ENCODE measurements around the gene PTGS1. TPM values are rescaled to one million over a fixed set of nuclear protein-coding genes. Genes with fewer than 3 reads are reported as not detected.
"Not testable (repeated sequence)": the region's sequence is repeated elsewhere in the genome, so short reads cannot be mapped to it uniquely, and the experiment has no call there.

Gene PTGS1
- total RNA-seq, 1 donor from 2014 or later = 0.45 TPM

GRCh38 chr9:122347348-122348287 is 23.2 kb upstream of the PTGS1 start:
- intact Hi-C loops (cut with micrococcal nuclease) = loop anchor here (5.0 kb wide), 1 partner anchor 80 kb away; no protein-coding TSS in a partner anchor

- intact Hi-C loops (cut with micrococcal nuclease) = loop anchor here (5.0 kb wide), 1 partner anchor 81 kb away; no protein-coding TSS in a partner anchor
Observed at GRCh38 chr9:122348288-122348777, 22.5 kb upstream of the PTGS1 start.

- intact Hi-C loops (cut with micrococcal nuclease) = loop anchor here (5.0 kb wide), 1 partner anchor 81 kb away; no protein-coding TSS in a partner anchor
Observed at GRCh38 chr9:122348791-122349190, 22.0 kb upstream of the PTGS1 start.

- intact Hi-C loops (cut with micrococcal nuclease) = loop anchor here (5.0 kb wide), 1 partner anchor 82 kb away; no protein-coding TSS in a partner anchor
Observed at GRCh38 chr9:122349201-122349600, 21.6 kb upstream of the PTGS1 start.

GRCh38 chr9:122350577-122351355 is 20.1 kb upstream of the PTGS1 start:
- intact Hi-C loops (cut with micrococcal nuclease) = loop anchor here (1.0 to 5.0 kb wide), 4 partner anchors 112 to 460 kb away; no protein-coding TSS in a partner anchor

- intact Hi-C loops (cut with micrococcal nuclease) = loop anchor here (5.0 kb wide), 1 partner anchor 108 kb away; no protein-coding TSS in a partner anchor
Observed at GRCh38 chr9:122354536-122355199, 16.2 kb upstream of the PTGS1 start.

- intact Hi-C loops (cut with micrococcal nuclease) = no loop called here
Observed at GRCh38 chr9:122355336-122355875, 15.4 kb upstream of the PTGS1 start.

- intact Hi-C loops (cut with micrococcal nuclease) = no loop called here
Observed at GRCh38 chr9:122356627-122357026, 14.2 kb upstream of the PTGS1 start.

GRCh38 chr9:122360891-122361290 is 9.9 kb upstream of the PTGS1 start:
- intact Hi-C loops (cut with micrococcal nuclease) = no loop called here

- intact Hi-C loops (cut with micrococcal nuclease) = not testable (repeated sequence)
Observed at GRCh38 chr9:122363131-122363530, 7.7 kb upstream of the PTGS1 start.

GRCh38 chr9:122364117-122364782 is 6.6 kb upstream of the PTGS1 start:
- intact Hi-C loops (cut with micrococcal nuclease) = no loop called here

- intact Hi-C loops (cut with micrococcal nuclease) = no loop called here
Observed at GRCh38 chr9:122364783-122365150, 6.1 kb upstream of the PTGS1 start.

GRCh38 chr9:122366074-122366660 is 4.7 kb upstream of the PTGS1 start:
- intact Hi-C loops (cut with micrococcal nuclease) = no loop called here

- intact Hi-C loops (cut with micrococcal nuclease) = no loop called here
Observed at GRCh38 chr9:122367065-122367464, 3.8 kb upstream of the PTGS1 start.

GRCh38 chr9:122367774-122368460 is 2.9 kb upstream of the PTGS1 start:
- intact Hi-C loops (cut with micrococcal nuclease) = no loop called here

GRCh38 chr9:122368642-122369041 is 2.2 kb upstream of the PTGS1 start:
- intact Hi-C loops (cut with micrococcal nuclease) = no loop called here

GRCh38 chr9:122370303-122370702 is 521 bp upstream of the PTGS1 start:
- intact Hi-C loops (cut with micrococcal nuclease) = no loop called here

GRCh38 chr9:122371846-122372245 is 1.0 kb downstream of the PTGS1 start:
- intact Hi-C loops (cut with micrococcal nuclease) = no loop called here

Measured in T-helper 2 cell treated with Interferon-gamma antibody and Interleukin-4, amounts not matched to agents 100 ng/mL and 5 ng/mL, for 36 hours (primary cell).